Stimulated activated effector memory CD8-positive, alpha-beta T cell treated with anti-CD3 and anti-CD28 coated beads, Interleukin-12 subunit alpha, Interleukin-12 subunit beta, amount 100 ng/mL, for 72 hours (primary cell): Measurements from ENCODE around the gene NT5DC1.
A peak's percentile ranks its signal among the peaks of the same experiment; 100 is the strongest.
"Not testable (repeated sequence)": the region's sequence is repeated elsewhere in the genome, so short reads cannot be mapped to it uniquely, and the experiment has no call there.

Source experiments
- ATAC-seq: fragments of 150-1000 bp; cut with Tn5 transposase; 2 replicates; pipeline ENCODE4 v1.10.0; 2021
- DNase-seq, 2 donors: peaks; one replicate each; pipeline ENCODE4 v3.0.0; 2021 to 2022; ENCODE audit warnings: low spot score in 2 of 2
- H3K27ac Mint-ChIP-seq: one replicate; pipeline ENCODE4 v1.8.0; 2022; ENCODE audit warnings: mild to moderate bottlenecking, mixed read lengths
- H3K36me3 Mint-ChIP-seq: one replicate; pipeline ENCODE4 v1.8.0; 2022; ENCODE audit warnings: mild to moderate bottlenecking, mixed read lengths
- H3K4me1 Mint-ChIP-seq: one replicate; pipeline ENCODE4 v1.8.0; 2022; ENCODE audit warnings: mixed read lengths
- H3K4me3 Mint-ChIP-seq: one replicate; pipeline ENCODE4 v1.8.0; 2022; ENCODE audit warnings: mild to moderate bottlenecking, mixed read lengths
- H3K9me3 Mint-ChIP-seq: one replicate; pipeline ENCODE4 v1.8.0; 2022; ENCODE audit warnings: mixed read lengths

Gene NT5DC1

GRCh38 chr6:116278854-116279231 is 178.2 kb downstream of the NT5DC1 start:
- H3K36me3 Mint-ChIP-seq: peaks cover 62% of the 10 kb centered on the region
- no peak for ATAC-seq
- H3K27ac Mint-ChIP-seq: peak overlapping the region; percentile 99
- H3K4me3 Mint-ChIP-seq: peak overlapping the region; percentile 94
- H3K9me3 Mint-ChIP-seq: no peaks in the 10 kb centered on the region
- no peak for DNase-seq
- peaks cover 47% of the 10 kb centered on the region for H3K4me1 Mint-ChIP-seq

- peaks cover 56% of the 10 kb centered on the region for H3K36me3 Mint-ChIP-seq
- peak; percentile 95 for ATAC-seq
- peak within 1 kb of the TSS; percentile 99 for H3K27ac Mint-ChIP-seq
- peak within 1 kb of the TSS; percentile 94 for H3K4me3 Mint-ChIP-seq
- H3K4me1 Mint-ChIP-seq: peaks cover 47% of the 10 kb centered on the region
- DNase-seq: peak; percentile 88 to 95
- H3K9me3 Mint-ChIP-seq: no peaks in the 10 kb centered on the region
Measured at GRCh38 chr6:116279232-116280160, 178.8 kb downstream of the NT5DC1 start, which contains the start of gene TSPYL1. Gene TSPYL1 (minus strand): TSS chr6:116279930. CDS start chr6:116279830, 100 bp downstream.

GRCh38 chr6:116280161-116280932 is 179.7 kb downstream of the NT5DC1 start:
- Mint-ChIP-seq H3K4me3 (peak overlapping the region; percentile 94), H3K4me1 (peaks cover 41% of the 10 kb centered on the region)
- ATAC-seq: no peak

GRCh38 chr6:116280933-116281316 is 180.3 kb downstream of the NT5DC1 start:
- H3K9me3 Mint-ChIP-seq: no peaks in the 10 kb centered on the region
- H3K36me3 Mint-ChIP-seq: peaks cover 42% of the 10 kb centered on the region
- peak overlapping the region; percentile 99 for H3K27ac Mint-ChIP-seq
- H3K4me3 Mint-ChIP-seq: peak overlapping the region; percentile 94
- no peak for ATAC-seq
- no peak for DNase-seq
- H3K4me1 Mint-ChIP-seq: peaks cover 38% of the 10 kb centered on the region

More at GRCh38 chr6:116280161-116280932, 179.7 kb downstream of the NT5DC1 start:
- Mint-ChIP-seq H3K36me3 (peaks cover 47% of the 10 kb centered on the region), H3K27ac (peak overlapping the region; percentile 99), H3K9me3 (no peaks in the 10 kb centered on the region)
- no peak for DNase-seq

DNA sequence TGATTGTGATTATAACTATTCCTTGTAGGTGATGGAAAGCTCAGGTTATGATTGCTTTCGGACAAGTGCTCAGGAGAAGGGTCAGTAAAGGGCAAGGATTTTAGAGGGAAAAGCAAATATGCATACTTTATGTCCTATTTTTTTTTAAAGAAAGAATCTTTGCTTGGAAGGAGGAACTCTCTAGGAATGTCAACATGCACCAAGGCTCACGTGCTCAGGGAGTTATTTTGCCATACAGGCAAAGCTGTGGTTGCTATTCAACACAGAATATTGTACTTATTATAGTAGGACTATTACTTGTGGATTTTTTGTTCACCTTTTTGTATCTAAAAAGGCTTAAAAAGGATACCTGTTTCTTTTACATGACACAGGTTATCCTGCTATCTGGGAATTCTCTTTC is 182.0 kb downstream of the NT5DC1 start:
- ATAC-seq (no peak), DNase-seq (no peak)
- peaks cover 24% of the 10 kb centered on the region for H3K36me3 Mint-ChIP-seq
- peaks cover 22% of the 10 kb centered on the region for H3K4me1 Mint-ChIP-seq
- H3K27ac Mint-ChIP-seq: no peak overlapping the region
- H3K9me3 Mint-ChIP-seq: no peaks in the 10 kb centered on the region
- no peak overlapping the region for H3K4me3 Mint-ChIP-seq

- no peak for ATAC-seq
- Mint-ChIP-seq H3K36me3 (peaks cover 19% of the 10 kb centered on the region), H3K9me3 (no peaks in the 10 kb centered on the region), H3K27ac (no peak overlapping the region), H3K4me1 (peaks cover 17% of the 10 kb centered on the region), H3K4me3 (no peak overlapping the region)
- no peak for DNase-seq
Measured at GRCh38 chr6:116283191-116283590, 182.5 kb downstream of the NT5DC1 start.

- DNase-seq, H3K4me1 Mint-ChIP-seq, H3K36me3 Mint-ChIP-seq, ATAC-seq, H3K4me3 Mint-ChIP-seq, H3K9me3 Mint-ChIP-seq, H3K27ac Mint-ChIP-seq: not testable (repeated sequence)
Measured at GRCh38 chr6:116284984-116285383, 184.3 kb downstream of the NT5DC1 start.

GRCh38 chr6:116286773-116287358 is 186.2 kb downstream of the NT5DC1 start:
- Mint-ChIP-seq H3K4me3 (no peak overlapping the region), H3K27ac (no peak overlapping the region), H3K4me1 (no peaks in the 10 kb centered on the region), H3K9me3 (no peaks in the 10 kb centered on the region), H3K36me3 (no peaks in the 10 kb centered on the region)
- ATAC-seq (no peak), DNase-seq (no peak)

- ATAC-seq (no peak), DNase-seq (no peak)
- Mint-ChIP-seq H3K36me3 (no peaks in the 10 kb centered on the region), H3K9me3 (no peaks in the 10 kb centered on the region), H3K27ac (no peak overlapping the region), H3K4me1 (no peaks in the 10 kb centered on the region), H3K4me3 (no peak overlapping the region)
Measured at GRCh38 chr6:116287689-116288282, 187.1 kb downstream of the NT5DC1 start.

- Mint-ChIP-seq H3K4me3 (no peak overlapping the region), H3K36me3 (no peaks in the 10 kb centered on the region), H3K4me1 (no peaks in the 10 kb centered on the region), H3K9me3 (no peaks in the 10 kb centered on the region), H3K27ac (no peak overlapping the region)
- DNase-seq (no peak), ATAC-seq (no peak)
Measured at GRCh38 chr6:116289876-116290275, 189.2 kb downstream of the NT5DC1 start.

GRCh38 chr6:116290799-116291198 is 190.1 kb downstream of the NT5DC1 start:
- no peaks in the 10 kb centered on the region for H3K9me3 Mint-ChIP-seq

DNA sequence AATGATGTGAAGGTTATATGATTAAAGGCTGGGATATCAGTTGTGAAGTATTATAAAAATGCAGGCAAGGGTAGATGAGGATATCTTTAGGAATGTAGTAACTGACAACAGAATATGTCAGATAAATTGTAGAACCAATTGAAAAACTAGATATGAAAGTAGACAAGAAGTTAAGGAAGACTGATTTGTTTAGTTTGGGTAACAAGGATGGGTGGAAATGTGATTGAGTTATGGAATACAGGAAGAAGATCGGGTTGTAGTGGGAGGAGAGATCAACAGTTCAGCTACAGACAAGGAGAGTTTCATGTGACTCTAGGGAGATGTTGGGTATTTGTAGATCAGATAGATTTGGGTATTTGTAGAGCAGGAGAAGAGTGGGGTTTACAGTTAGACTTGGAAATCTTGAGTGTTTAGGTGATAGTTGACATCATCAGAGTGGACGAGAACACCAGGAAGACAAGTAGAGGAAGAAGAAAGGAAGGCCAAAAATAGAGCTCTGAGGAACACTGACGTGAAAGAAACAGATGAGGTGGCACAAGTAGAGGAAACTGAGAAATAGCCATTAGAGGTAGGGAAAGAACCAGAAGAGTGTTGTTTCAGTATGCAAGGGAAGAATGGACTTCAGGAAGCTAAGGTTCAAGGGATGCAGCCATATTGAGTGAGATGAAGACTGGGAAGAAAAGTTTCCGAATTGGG is 191.2 kb downstream of the NT5DC1 start:
- Mint-ChIP-seq H3K9me3 (no peaks in the 10 kb centered on the region), H3K36me3 (no peaks in the 10 kb centered on the region), H3K4me3 (no peak overlapping the region), H3K27ac (no peak overlapping the region), H3K4me1 (no peaks in the 10 kb centered on the region)
- DNase-seq (no peak), ATAC-seq (no peak)

More at GRCh38 chr6:116290799-116291198, 190.1 kb downstream of the NT5DC1 start:
- no peak for ATAC-seq
- Mint-ChIP-seq H3K4me1 (no peaks in the 10 kb centered on the region), H3K4me3 (no peak overlapping the region), H3K27ac (no peak overlapping the region), H3K36me3 (no peaks in the 10 kb centered on the region)
- no peak for DNase-seq

- Mint-ChIP-seq H3K36me3 (no peaks in the 10 kb centered on the region), H3K4me3 (no peak overlapping the region), H3K4me1 (no peaks in the 10 kb centered on the region), H3K9me3 (no peaks in the 10 kb centered on the region), H3K27ac (no peak overlapping the region)
- ATAC-seq (no peak), DNase-seq (no peak)
Measured at GRCh38 chr6:116292553-116292952, 191.9 kb downstream of the NT5DC1 start.

GRCh38 chr6:116298273-116298672 is 197.6 kb downstream of the NT5DC1 start:
- Mint-ChIP-seq H3K27ac (no peak overlapping the region), H3K4me1 (peaks cover 5% of the 10 kb centered on the region), H3K36me3 (no peaks in the 10 kb centered on the region), H3K9me3 (peaks cover 4% of the 10 kb centered on the region), H3K4me3 (no peak overlapping the region)
- ATAC-seq (no peak), DNase-seq (no peak)
